Measurements from ENCODE around the gene CDHR5.

Gene CDHR5

GRCh38 chr11:568306-569157, 56.2 kb downstream of the CDHR5 start:
- Histone ChIP-seq H3K4me3 (replicated peaks; ENCODE audit: low read depth, low read length) (peak overlapping the region; percentile 76), H3K27me3 (replicated peaks; ENCODE audit: control insufficient read depth, insufficient read depth, low read length) (no peaks in the 10 kb centered on the region), H3K36me3 (ENCODE audit: control insufficient read depth, insufficient read depth, low read length) (peaks cover 5% of the 10 kb centered on the region)
- TF ChIP-seq, protein P1, sequence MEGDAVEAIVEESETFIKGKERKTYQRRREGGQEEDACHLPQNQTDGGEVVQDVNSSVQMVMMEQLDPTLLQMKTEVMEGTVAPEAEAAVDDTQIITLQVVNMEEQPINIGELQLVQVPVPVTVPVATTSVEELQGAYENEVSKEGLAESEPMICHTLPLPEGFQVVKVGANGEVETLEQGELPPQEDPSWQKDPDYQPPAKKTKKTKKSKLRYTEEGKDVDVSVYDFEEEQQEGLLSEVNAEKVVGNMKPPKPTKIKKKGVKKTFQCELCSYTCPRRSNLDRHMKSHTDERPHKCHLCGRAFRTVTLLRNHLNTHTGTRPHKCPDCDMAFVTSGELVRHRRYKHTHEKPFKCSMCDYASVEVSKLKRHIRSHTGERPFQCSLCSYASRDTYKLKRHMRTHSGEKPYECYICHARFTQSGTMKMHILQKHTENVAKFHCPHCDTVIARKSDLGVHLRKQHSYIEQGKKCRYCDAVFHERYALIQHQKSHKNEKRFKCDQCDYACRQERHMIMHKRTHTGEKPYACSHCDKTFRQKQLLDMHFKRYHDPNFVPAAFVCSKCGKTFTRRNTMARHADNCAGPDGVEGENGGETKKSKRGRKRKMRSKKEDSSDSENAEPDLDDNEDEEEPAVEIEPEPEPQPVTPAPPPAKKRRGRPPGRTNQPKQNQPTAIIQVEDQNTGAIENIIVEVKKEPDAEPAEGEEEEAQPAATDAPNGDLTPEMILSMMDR (IDR thresholded peaks at IDR 0.05; ENCODE audit: insufficient read depth, low read length, poor library complexity, severe bottlenecking), result no peak
- DNase-seq (ENCODE audit: extremely low read depth, insufficient read length), result peak; percentile 98

DNA sequence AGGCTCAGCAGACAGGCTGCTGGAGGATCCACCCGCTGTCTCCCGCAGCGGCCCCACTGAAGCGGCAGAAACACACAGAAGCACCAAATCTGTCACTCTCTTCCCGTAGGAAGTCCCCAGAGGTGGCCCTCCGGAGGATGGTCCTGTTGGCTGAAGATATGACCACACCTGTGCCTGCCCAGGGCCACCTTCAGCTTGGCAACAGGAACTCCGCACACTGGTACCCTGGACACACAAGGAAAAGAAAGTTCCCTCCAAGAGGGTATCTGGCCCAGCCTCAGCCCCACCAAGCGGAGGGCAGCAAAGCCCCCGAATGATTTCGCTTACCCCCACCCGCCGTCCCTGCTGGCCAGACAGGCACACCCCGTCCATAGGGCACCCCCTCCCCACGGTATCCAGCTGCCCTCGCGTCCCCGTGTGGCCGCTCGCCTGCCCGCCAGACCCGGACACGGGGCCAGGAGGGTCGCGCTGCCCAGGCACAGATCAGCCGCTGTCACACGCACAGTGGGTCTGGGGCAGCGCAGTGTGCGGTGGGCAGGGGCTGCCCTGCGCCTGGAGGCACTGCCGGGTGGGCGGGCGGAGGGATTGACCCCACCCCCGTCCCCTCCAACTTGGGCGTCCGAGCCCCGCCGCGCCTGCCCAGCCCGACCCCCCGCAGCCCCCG, 57.0 kb downstream of the CDHR5 start:
- Histone ChIP-seq H3K36me3 (ENCODE audit: control insufficient read depth, insufficient read depth, low read length) (peaks cover 5% of the 10 kb centered on the region), H3K27me3 (replicated peaks; ENCODE audit: control insufficient read depth, insufficient read depth, low read length) (no peaks in the 10 kb centered on the region), H3K4me3 (replicated peaks; ENCODE audit: low read depth, low read length) (peak overlapping the region; percentile 76)
- no peak for DNase-seq (ENCODE audit: extremely low read depth, insufficient read length)
- TF ChIP-seq, protein P1 (IDR thresholded peaks at IDR 0.05; ENCODE audit: insufficient read depth, low read length, poor library complexity, severe bottlenecking), result no peak

DNA sequence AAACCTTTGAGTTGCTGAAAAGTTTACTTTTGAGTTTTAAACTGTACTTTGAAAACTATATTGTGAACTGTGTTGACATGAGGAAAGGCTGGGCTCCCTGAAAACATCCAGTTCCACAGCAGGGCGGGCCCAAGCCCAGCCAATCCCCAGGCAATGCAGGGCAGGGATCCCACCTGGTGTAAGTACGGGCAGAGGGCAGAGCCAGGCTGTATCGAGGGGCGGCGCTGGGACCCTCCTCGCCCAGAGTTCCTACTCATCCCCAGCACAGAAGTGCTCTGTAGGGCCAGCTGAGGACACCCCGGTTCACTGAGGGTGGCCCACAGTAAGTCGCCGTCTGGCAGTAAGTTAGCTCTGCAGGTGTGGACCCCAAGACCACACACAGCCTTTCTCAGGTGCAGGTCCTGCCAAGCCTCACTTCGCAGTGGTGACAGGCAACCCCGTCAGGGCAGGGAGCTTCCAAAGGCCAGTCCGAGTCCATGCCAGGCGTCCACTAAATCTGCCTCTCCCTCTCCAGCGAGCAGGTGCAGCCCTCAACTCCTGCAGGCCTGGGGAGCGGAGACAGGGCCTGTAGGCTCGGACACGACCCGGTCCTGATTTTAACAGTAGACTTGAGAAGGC, 57.6 kb downstream of the CDHR5 start:
- no peaks in the 10 kb centered on the region for H3K27me3 ChIP-seq (replicated peaks; ENCODE audit: control insufficient read depth, insufficient read depth, low read length)
- no peak for DNase-seq (ENCODE audit: extremely low read depth, insufficient read length)
- TF ChIP-seq, protein P1 (IDR thresholded peaks at IDR 0.05; ENCODE audit: insufficient read depth, low read length, poor library complexity, severe bottlenecking), result no peak
- H3K36me3 ChIP-seq (ENCODE audit: control insufficient read depth, insufficient read depth, low read length), result peaks cover 5% of the 10 kb centered on the region
- peak overlapping the region; percentile 76 for H3K4me3 ChIP-seq (replicated peaks; ENCODE audit: low read depth, low read length)

Measured in GM06990 (cell line).